DMS 273 treated with DMSO at 0.1 percent for 48 hours (cell line): ENCODE data around the gene NKD1.

ENCODE experiments used
- DNase-seq: peaks from one replicate; lab custom pipeline; 2025; lab: John Stamatoyannopoulos, UW

The NKD1 gene

DNA sequence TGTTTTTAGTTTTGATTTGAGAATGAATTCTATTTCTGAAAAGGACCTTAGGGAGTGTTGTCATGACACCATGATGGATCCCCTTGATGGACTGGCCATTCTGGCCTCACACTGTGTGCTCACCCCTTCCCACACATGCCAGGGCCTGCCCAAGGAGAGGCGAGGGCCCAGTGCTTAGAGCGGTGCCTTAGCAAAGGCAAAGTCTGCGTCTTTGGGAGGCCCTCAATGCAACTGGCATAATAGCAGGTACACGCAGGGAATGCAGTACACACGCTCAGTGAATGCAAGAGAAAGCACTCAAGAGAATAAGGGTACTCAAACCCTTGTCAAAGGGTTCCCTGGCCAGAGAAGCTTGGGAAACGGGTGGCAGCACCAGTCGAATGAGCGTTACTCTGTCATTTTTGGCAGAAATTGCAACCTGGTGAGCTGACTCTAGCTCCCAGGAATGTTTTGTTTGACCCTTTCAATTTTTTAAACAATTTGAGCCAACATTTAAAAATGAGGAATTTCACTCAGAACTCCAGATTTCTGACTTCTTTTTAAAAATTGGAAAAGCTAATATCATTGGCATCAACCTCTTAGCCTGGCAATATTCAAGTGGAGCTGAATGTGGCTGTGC lies 32.1 kb downstream of the NKD1 start:
- no peak for DNase-seq

DNA sequence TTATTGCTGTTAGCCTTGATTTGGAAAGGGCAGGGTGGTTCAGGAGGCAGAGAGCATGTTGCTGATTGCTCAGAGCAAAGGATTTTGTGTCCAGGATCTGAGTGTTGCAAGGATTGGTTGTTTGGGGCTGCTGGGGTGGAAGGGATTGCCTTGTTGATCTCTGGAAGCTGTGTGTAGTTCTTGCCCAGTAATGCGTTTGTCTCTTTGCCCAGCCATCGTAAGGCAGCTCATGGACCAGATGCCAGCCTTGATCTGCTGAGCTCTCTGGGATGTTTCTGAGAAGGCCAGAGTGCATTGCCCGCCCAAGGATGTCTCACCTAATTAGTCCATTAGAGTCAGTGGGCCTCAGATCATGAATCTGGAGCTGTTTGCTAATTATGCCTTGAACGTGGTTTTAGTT lies 33.6 kb downstream of the NKD1 start:
- DNase-seq, result no peak

DNA sequence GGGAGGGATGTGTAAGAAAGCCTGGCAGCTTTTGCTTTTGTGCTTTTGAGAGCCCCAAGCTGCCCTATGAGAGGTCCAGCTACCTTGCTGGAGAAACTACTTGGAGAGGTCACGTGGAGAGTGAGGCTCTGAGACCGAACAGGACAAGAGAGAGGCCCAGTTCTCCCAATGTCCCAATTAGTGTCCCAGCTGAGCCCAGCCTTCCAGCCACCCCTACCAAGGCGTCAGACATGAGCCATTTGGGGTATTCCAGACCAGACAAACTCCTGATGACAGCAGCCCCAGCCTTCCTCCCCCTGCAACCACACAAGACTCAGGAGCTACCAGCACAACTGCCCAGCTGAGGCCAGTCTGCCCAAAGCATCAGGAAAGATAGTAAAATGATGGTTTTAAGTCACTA lies 35.0 kb downstream of the NKD1 start:
- no peak for DNase-seq

DNA sequence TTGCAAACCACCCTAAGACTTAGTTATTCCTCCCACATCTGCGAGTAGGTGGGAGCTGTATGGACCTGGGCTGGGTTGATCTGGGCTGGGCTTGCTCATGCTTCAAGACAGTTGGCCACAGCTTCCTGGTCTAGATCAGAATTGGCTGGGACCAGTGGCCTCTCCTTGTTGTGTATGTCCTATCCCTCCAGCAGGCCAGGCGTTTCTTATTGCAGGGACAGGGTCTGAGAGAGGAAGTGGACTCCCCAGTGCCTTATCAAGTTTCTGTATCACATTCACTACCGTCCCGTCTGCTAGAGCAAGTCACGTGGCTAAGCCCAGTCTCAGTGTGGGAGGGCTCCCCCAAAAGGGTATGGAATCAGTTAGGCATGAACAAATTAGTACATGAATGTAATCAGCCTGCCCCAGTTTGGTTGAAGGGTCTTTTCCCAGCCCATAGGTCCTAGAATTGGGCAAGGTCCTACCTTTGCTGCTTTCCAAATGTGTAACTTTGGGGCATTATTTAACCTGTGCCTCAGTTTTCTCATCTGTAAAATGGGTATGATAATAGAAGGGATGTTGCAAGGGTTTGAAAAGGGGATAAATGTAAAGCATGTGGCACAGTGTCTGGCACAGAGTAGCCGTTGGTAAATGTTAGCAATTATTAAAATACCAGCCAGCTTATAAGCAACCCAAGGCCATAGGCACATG lies 36.0 kb downstream of the NKD1 start:
- DNase-seq, result no peak

GRCh38 chr16:50585331-50585776 lies 37.2 kb downstream of the NKD1 start:
- DNase-seq, result no peak

DNA sequence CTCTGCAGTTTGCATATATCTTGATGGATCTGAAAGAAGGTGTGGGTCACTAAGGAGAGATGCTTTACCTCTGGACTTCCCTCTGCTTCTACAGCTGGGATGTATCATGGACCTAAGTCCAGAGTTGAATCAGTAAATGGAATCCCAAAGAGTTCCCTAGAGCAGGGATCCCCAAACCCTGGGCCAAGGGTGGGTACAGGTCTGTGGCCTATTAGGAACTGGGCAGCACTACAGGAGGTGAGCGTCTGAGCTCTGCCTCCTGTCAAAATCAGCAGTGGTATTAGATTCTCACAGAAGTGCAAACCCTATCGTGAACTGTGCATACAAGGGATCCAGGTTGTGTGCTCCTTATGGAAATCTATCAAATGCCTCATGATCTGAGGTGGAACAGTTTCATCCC lies 39.3 kb downstream of the NKD1 start:
- DNase-seq, result no peak

DNA sequence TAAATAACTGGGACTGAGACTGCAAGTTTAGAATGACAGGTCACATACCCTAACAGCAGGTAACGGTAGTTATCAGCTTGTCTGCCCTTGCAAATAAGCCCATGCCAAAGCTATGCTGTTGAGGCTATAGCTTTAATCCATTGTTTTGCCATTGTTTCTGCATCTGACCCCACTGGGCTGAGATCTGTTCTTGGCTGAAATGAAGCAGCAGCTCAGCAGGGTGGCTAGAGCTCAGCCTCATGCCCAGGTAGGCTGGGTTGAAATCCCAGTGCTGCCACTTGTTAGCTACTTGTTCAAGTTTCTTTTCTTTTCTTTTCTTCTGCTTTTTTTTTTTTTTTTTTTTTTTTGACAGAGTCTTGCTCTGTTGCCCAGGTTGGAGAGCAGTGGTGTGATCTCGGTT lies 40.1 kb downstream of the NKD1 start:
- no peak for DNase-seq

- DNase-seq, result no peak
Observed at GRCh38 chr16:50591209-50591608, 43.0 kb downstream of the NKD1 start.

DNA sequence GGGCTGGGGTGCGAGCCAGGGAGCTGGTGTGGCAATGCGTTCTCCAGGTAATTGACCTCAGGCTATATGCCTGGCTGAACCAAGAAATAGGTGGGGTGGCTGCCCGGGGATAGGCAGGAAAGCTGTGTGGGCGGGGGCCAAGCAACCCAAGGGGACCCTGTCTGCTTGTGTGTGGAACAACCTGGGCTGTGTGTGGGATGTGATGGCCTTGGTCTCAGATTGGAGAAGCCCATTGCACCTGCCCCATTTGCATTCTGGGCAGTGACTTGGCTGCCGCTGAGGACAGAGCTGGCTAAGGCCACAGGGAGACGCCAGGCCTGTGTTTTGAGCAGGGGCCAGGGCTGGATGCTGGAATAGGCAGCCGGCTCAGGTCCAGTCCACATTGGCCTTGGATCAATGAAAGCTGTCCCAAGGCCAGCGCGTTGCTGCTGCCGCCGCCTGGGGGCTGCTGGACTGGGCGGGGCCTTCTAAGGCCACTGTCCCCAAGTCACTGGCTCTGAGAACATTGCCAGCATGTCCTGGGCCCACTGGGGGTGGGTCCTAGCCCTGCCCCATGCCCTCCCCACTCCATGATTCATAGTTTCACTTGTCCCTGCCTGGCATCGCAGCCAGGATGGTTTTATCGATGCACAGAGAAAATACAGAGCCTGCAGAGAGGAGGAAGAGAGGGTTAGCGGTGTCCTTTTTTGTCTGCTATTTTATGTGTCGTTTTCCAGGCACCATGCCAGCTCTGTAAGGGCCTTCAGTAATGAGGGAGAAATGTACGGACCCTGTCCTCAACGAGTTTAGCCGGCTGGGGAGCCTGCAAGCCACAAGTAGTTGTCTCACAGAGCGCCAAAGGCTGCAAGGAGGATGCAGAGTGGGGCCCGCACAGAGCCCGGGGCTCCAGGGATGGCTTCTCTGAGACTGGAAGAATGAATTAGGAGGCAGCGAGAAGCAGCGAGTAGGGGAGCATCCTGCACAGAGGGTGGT lies 43.9 kb downstream of the NKD1 start:
- no peak for DNase-seq

GRCh38 chr16:50592996-50593395 lies 44.8 kb downstream of the NKD1 start:
- DNase-seq, result no peak

GRCh38 chr16:50593410-50594150 lies 45.4 kb downstream of the NKD1 start:
- DNase-seq, result no peak

DNA sequence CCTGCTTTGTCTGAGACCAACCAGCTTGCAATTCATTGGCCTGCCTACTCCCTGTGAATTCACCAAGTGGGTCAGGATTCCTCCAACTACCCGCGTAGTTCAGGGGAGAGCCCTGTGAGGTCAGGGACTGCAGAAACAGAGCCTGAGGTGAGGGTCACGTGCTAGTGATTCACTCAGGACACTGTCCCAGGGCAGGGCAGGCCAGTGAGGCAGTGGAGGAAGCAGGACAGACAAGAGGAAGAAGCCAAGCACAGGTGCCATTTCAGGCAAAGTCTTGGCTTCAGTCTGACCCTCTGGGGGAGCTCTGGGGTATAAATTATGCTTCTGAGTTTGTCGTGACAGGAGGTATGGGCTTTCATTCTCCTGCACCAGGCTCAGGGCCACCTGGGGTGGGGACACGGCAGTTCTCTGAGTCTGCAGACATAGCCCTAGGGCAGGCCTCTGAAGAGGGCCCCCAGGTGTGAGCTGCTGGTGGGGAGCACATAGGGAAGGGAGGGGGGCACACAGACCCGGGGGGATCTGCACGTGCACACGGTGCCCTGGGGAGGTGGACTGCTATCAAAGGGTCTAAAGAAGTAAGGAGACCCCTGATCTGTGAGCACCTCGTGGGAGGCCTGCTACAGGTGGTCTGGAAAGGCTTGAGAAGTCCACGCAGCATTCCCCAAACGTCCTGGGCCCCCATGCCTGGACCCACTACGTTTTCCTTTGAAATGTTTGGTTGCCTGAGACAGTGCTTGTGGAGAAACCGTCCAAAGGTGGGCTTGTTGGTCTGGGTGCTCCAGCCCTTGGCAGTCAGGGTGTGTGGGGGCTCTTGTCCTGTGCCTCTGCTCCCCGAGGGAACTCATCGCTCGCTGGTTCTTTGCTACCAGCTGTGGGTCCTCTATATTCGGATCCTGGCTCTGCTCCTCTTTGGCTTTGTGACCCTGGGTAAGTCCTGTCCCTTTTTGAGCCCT lies 46.4 kb downstream of the NKD1 start:
- no peak for DNase-seq

DNA sequence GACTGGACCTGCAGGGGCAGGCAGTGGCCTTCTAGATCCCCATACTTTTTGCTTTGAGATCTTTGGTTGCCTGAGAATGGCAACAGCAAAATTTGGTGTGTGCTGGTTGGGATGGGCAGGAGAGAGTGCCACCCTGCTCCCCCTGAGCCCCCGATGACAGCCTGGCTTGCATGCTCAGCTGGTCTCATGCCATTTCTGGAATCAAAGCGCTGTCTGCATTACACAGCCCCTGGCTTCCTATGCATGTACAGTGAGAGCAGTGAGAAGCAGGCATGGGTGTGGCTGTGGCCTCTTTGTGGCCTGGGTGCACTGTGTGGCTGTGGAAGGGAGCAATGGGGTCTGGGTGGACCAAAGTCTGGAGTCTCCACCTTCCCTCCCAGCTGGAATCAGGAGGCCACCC lies 47.7 kb downstream of the NKD1 start:
- no peak for DNase-seq

GRCh38 chr16:50596762-50597450 lies 48.7 kb downstream of the NKD1 start:
- no peak for DNase-seq

DNA sequence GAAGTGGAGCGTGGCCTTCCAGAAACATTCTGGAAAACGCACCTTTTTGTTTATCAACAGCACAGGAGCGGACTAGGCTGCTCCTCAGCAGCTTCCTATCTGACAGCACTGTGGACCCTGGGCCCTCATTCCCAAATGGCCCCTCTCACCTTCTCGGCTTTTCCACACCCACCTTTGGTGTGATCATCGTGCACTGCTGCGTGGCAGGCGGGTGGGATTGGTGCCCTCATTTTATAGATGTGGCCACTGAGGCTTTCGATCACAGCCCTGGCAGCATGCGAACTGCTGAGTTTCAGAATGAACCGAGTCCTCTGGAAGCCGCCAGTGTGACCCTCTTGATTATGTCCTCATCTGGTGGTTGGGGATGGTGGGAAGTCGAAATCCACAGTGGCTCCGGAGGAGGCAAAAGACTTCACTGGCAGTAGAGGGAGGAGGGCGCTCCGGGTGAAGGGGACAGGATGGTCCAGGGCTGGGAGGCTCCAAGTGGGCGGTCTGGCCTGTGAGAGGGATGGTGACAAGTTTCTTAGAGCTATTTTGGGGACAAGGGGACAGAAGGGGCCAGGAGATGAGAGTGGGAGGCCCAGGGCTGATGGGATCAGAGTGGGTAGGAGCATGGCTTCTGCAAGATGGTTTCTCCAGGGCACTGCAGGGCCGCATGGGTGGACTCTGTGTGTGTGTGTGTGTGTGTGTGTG lies 49.5 kb downstream of the NKD1 start:
- no peak for DNase-seq

DNA sequence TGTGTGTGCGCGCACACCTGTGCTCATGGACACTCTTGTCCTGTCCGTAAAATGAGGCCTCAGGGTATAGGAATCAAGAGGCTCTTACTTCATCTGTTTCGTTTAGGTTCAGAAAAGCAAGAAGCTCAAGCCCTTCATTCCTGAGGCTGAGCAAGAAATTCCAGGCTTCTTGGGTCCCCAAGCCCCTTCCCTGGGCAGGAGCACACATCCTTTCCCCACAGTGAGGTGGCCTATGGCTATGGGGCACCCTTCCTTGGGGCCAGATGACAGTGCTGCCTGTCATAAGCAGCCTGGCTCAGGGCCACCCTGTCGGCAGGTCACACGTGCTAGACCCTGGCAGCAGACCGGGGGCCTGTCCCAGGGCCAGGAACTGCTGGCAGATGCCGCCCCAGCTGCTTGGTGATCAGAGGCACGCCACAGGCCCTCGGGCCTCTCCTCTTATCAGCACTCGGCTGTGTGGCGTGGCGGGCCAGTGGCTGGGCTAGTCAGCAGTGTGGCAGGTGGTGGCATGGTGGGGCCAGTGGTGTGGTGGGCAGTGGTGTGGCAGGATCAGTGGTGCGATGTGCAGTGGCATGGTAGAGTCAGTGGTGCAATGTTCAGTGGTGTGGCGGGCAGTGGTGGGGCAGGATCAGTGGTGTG lies 50.2 kb downstream of the NKD1 start:
- DNase-seq, result peak; percentile 14

GRCh38 chr16:50598936-50599361 lies 50.8 kb downstream of the NKD1 start:
- DNase-seq, result no peak

- DNase-seq, result no peak
Observed at GRCh38 chr16:50599494-50599893, 51.3 kb downstream of the NKD1 start.
